GM21576 (cell line): ENCODE measurements around the gene HS3ST1.

Experiments
- ATAC-seq: cut with Tn5 transposase; IDR thresholded peaks from one replicate; pipeline ENCODE4 v1.9.1; 2021; ENCODE audit warnings: mild to moderate bottlenecking, moderate library complexity; ENCODE audit not compliant: unreplicated experiment

HS3ST1 gene

GRCh38 chr4:11428231-11428898 lies at the start of gene HS3ST1:
HS3ST1 (minus strand) TSS chr4:11428894; CDS start chr4:11400005, 28,889 bp downstream.
- peak; percentile 39 for ATAC-seq

- no peak for ATAC-seq
Observed at GRCh38 chr4:11475871-11476270, 47.2 kb upstream of the HS3ST1 start.

DNA sequence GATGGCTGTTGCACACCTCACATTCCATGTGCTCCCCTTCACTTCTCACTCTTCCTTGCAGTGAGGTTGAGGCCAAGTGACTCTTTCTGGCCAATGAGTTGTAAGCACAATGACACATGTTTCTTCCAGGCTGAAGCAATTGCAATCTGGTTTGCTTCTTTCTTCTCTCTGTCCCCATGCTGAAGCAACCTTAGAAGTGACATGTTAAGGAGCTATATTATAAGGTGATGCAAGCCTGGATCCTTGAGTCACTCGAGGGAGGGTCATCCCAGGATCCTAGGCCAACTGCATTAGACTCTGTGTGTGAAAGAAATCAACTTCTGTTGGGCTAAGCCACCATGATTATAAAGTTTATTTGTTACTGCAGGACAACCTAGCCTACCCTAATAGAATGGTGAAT lies 45.5 kb upstream of the HS3ST1 start:
- ATAC-seq = no peak

- no peak for ATAC-seq
Observed at GRCh38 chr4:11472535-11472934, 43.8 kb upstream of the HS3ST1 start.

- ATAC-seq = peak; percentile 56
Observed at GRCh38 chr4:11471618-11472017, 42.9 kb upstream of the HS3ST1 start.

DNA sequence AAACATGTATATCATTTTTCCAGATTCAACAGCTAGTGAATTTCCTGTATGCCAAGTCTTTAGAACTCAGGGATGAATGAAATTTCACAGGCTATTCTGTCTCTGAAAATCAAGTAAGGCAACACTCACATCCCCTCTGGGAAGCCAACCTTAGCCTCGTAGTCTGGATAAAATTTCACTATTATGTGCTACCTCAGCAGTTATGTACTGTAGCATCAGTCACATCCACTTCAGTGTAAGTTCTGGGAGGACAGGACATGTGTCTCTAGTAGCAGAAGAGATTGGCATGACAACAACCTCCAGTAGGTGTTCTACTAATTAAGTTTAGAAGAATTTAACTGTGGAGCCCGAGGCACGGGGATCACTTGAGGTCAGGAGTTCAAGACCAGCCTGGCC lies 42.4 kb upstream of the HS3ST1 start:
- ATAC-seq = no peak

DNA sequence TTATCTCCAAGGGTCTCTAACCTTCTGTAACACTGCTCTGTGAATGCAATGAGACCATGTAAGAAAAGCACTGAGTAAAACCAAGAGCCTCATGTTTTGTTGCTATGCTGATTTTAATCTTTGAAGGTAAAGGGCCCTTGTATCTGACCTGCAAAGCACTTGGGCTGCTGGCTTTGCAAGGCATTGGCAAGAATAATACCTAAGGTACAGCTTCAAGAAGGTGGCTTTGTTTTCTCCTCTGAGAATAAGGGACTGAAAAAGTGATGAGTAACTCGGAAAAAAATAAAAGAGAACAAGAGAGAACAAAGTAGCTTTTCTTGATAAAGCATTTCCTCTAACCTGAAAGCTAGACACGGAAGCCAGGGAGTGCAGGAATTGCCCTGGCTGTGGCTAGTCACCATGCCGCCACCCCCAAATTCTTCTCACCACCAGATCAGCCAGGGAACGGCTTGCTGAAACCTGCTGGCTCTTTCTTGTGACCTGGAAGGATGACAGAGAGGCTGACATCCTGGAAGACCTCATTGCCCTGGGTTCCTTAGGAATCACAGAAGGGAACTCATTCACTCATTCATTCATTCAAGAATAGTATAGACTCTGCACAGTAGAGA lies 41.8 kb upstream of the HS3ST1 start:
- peak; percentile 39 for ATAC-seq

DNA sequence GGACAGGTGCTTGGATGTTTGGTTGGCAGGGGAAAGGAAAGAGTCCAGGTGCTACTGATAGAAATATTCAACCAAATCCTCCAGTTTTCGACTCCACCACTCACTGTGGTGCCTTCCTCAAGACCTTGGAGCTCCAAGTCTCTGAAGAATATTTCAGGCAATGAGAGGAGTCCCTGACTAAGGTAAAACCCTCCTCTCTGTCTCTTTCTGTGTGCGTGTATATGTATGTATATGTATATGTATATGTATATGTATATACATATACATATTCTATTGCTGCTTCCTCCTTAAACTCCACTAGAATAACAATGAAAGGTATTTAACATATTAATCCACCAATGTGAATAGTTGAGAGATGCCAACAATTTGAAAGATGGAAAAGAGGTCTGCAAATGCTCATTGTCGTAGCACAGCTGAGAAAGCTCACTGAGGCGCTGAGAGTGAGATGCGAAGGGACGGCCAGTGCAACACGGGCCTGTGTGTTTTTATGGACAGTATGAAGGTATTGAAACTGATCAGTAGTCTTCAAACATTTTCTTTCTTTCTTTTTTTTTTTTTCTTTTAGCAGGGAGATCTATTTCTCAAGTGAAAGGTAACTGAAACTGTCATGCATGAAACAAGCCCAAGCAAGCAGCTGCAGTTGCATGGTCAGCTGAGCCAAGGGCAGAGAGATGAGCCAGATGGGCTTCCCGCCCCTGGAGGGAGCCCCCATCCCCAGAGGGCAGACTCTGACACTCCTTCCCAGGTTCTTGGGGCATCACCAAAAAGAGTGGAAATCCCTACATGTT lies 41.1 kb upstream of the HS3ST1 start:
- ATAC-seq = peak; percentile 77

DNA sequence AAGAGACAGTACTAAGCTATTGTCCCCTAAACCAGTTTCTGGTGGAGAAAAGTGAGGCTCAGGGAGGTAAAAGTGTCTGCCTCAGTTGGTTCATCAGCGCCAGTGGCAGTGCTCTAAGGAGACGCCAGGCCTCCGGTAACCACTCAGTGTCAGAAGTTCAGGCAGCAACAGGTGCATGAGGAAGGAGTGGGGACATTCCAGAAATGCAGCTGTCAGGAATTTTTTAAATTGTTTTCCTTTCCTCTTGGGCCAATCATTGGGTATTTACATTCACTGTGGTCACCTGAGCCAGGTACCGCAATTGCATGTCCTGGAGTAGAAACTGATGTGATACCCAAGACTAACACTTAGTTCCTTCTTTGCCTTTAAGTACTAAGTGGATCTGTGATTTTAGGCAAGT lies 40.2 kb upstream of the HS3ST1 start:
- no peak for ATAC-seq

GRCh38 chr4:11467931-11468330 lies 39.2 kb upstream of the HS3ST1 start:
- ATAC-seq = peak; percentile 32

- ATAC-seq = no peak
Observed at GRCh38 chr4:11463707-11464106, 35.0 kb upstream of the HS3ST1 start.

GRCh38 chr4:11456401-11456800 lies 27.7 kb upstream of the HS3ST1 start:
- ATAC-seq = no peak

DNA sequence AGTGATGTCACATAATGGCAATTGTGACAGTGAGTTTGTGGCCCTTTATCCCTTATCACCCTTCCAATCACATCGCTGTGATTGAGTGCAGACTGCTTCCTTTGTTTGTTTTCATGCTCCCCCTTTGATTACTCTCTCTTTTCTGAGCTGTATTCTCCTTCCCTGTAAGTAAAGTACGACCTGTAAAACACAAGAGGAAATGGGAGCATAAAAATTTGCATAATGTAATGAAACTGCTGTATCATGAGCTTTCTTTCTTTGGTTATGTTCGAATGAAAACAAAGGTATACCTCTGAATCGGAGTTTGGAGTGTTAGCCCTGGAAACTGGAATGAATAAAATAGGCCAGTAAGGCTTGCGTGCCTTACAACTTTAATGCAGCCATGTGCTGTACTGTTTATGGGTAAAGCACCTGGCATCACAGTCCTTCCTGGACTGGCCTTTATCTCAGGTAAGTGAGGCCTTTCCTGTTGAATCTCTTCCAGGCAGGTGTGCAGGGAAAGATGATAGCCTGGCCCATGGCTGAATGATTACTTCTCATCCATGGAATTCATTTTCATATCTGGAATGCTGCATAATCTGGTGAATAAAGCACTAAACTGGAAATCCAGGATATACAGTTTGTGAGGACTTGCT lies 26.6 kb upstream of the HS3ST1 start:
- no peak for ATAC-seq

GRCh38 chr4:11451716-11452115 lies 23.0 kb upstream of the HS3ST1 start:
- ATAC-seq = no peak

GRCh38 chr4:11446155-11446811 lies 17.6 kb upstream of the HS3ST1 start:
- ATAC-seq = no peak

DNA sequence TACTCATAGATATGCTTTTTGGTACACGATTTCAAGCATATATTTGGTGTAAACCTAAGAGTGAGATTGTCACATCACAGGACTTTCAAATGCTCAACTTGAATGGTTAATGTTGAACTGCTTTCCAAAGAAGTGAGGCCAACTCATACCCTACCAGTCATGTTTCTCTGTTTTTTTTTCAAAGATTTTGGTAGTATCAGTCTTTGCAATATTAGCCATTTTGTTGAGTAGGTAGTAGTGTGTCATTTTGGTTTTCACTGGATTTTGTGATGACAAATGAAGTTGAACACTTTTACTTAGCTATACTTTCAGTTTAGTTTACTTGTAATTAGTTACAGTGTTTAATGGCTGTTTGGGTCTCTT lies 12.5 kb upstream of the HS3ST1 start:
- ATAC-seq = no peak

GRCh38 chr4:11440481-11441193 lies 11.9 kb upstream of the HS3ST1 start:
- ATAC-seq = no peak

GRCh38 chr4:11439836-11440235 lies 11.1 kb upstream of the HS3ST1 start:
- ATAC-seq = no peak

DNA sequence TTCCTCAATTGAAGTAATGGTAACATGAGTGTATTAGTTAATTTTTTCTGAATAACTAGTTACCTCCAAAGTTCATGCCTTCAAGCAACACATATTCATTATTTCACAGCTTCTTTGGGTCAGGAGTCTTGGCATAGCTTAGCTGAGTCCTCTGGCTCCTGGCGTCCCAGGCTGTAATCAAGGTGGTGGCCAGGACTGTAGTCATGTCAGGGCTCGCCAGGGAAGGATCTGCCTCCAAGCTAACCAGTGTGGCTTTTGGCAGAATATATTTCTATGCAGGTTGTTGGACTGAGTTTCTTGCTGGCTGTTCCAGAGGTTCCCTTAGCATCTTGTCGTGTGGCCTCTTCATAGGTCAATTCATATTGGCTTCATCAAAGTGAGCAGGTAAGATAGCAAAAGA lies 10.0 kb upstream of the HS3ST1 start:
- ATAC-seq = no peak

- ATAC-seq = peak; percentile 49
Observed at GRCh38 chr4:11436673-11437072, 8.0 kb upstream of the HS3ST1 start.
